GM18511 (cell line): ENCODE measurements around the gene PSD2.

Source experiments
- ATAC-seq: cut with Tn5 transposase; IDR thresholded peaks from one replicate; pipeline ENCODE4 v1.9.1; 2021; ENCODE audit warnings: mild to moderate bottlenecking, moderate library complexity; ENCODE audit not compliant: unreplicated experiment

Gene PSD2

GRCh38 chr5:139872851-139873794 lies 77.5 kb downstream of the PSD2 start:
- no peak for ATAC-seq

DNA sequence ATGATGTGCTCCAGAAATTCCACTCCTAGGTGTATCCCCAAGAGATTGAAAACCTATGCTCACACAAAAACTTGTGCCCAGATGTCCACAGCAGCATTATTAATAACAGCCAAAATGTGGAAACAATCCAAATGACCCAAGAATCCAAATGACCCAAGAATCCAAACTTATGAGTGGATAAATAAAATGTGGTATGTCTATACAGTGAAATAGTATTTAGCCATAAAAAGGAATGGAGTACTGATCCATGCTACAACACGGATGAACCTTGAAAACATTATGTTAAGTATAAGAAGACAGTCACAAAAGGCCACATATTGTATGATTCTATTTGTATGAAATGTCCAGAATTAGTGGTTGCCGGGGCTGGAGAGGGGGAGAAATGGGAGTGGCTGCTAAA lies 80.3 kb downstream of the PSD2 start:
- ATAC-seq, result no peak

GRCh38 chr5:139877129-139877597 lies 81.6 kb downstream of the PSD2 start:
- ATAC-seq, result no peak

DNA sequence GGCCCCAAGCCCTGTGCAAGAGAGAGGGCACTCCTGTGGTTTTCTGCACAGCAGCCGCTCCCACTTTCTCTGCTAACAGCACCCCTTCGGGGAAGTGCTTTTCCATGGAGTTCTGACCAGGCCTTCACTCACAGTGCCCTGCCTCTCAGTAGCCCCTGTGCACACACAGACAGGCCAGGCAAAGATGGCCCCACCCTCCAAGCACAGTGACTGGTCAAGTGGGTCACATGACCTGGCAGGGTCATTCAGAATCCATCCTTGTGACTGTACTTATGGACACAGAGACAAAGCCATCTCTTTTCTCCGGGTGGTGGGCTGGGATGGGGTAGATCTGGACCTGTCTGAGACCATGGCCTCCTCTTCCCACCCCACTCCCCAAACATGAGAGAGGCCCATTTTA lies 82.5 kb downstream of the PSD2 start:
- no peak for ATAC-seq

DNA sequence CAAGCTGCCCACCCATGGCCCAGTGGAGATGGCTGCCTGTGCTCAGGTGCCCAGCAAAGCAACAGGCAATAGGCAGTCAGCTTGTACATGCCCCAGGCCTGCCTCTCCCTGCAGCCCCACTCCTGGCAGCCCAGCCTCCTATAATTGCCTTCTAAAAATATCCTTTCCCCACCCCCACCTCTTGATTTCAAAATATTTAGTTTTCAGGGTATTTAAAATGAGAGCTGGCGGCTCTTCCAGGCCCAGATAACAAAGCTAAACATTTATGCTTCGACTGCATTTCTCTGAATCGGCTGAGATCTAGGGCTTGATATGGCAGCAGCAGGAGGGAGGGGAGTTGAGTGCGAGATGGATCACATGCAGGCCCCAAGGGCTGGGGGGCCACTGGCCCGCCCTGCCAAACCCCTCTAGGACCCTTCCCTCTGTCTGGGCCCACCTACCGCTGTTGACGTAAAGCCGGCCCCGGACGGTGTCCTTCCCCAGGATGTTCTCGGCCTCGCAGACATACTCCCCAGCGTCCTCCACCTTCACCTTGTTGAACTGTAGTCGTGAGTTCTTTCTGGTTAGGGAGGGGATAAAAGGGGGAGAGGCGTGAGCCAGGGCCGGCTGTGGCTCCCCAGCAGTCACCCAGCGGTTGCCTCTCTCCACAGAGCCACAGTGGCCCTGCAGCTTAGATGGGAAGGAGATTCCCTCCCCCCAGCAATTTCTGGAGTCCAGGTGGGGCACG lies 85.0 kb downstream of the PSD2 start:
- no peak for ATAC-seq

DNA sequence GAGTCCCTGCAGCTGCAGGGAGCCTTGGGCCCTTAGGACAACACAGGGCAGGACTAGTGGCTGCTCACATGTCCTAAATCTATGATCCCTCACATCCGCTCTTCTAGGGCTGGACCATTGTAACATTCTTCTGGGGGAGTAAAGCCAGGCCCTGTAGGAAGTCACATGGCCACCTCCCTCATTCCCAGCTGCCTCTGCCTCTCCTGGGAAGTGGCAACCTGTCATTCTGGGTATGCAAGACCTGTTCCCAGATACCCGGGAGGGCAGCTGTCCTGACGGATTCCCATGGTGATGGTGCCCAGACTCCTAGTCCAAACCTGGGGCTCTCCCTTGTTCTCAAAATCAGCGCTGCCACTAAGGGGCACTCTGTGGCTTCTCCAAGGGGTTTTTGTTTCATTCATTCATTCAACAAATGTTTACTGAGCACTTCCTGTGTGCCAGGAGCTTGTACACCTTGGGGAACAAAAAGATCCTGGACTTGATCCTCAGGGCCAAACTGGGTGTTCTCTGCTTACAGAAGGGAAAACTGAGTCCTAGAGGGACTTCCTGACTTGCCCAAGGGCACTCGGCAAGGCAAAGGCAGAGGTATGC lies 85.6 kb downstream of the PSD2 start:
- no peak for ATAC-seq

- no peak for ATAC-seq
Observed at GRCh38 chr5:139882316-139882715, 86.7 kb downstream of the PSD2 start.

DNA sequence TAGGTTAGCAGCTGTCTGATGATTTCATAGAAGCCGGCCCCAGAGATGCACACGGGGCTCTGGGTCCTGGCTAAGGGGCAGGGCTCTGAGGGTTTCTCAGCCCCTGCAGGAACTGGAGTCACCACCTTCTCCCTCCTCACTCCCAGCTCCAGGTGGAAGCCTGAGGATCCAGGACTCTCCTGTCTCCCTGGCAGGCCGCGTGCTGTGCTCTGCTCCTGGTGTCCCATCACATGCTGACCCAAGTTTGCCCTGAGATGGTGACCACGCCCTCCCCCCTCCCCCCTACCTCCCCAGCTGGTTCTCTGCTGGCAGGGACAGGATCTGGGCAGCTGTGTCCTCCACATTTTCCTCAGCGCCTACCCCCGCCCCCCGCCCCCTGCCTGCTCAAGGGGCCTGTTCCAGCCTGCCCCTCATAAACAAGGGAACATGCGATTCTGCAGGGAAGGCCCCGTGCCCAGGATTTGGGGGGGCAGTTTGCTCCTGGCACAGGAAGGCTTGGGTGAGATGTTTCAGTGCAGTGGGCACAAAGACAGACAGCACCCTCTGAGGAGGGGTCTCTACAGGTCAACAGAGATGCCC lies 87.4 kb downstream of the PSD2 start:
- no peak for ATAC-seq

DNA sequence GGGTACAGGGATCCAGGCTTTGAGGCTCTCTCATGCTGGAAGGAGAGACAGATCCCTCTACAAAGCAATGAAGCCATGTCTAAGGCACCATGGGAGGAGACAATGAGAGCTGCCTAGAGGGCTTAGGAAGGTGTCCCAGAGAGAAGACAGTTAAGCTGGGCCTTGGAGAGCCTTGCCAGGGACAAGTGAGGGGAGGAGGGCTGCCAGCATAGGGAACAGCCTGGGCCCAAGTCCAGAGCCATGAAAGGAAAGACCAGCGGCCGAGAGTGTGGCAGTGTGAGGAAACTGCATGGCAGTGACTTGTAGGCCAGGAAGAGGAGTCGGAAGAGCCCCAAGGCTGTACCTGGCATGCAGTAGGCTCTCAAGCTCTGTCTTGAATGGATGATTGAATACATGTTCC lies 88.5 kb downstream of the PSD2 start:
- no peak for ATAC-seq

DNA sequence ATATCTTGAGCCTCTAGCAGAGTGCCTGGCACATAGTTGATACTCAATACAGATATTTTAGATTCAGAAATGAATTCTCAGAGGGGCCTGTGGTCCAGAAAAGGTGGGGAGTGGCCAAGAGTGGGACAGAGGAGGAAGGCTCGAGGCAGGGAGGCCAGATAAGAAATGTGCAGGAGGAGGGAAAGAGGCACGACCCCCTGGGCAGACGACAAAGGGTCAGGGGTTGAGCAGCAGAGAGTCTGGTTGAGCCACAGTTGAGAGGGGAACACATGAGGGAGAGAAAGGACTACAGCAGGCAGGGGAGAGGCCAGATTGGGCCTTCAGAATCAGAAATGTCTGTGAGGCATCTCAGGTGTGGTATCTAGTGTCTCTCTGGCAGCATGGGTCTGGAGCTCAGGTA lies 89.1 kb downstream of the PSD2 start:
- ATAC-seq, result no peak

DNA sequence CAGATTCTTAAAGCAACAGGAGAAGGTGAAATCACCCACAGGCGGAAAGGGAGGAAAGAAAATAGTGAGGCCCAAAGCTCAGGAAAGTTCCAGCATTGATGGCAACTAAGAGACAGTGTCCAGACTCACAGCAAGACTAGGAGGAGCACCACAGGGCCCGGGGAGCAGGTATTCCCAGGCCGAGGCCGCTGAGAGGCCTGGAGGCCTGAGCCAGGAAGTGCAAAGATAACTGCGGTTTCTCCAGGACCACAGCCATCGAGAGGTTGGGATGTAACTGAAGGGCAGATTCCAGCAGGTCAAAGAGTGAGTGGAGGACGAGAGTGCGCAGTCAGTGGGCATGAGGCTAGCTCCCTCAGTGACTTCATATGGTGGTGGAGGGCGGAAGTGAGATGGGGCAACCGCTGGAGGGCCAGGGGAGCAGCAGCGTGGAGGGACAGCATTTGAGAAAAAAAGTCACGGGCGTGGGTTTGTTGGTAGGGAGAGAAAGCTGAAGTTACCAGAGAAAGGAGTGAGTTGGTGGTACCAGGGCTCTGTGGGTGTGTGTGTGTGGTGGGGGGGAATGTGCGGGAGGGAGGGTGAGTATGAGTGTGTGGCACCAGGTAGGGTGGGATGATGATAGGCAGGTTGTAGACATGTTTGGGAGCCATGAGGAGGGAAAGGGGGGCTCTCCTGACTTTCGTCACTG lies 89.7 kb downstream of the PSD2 start:
- no peak for ATAC-seq

DNA sequence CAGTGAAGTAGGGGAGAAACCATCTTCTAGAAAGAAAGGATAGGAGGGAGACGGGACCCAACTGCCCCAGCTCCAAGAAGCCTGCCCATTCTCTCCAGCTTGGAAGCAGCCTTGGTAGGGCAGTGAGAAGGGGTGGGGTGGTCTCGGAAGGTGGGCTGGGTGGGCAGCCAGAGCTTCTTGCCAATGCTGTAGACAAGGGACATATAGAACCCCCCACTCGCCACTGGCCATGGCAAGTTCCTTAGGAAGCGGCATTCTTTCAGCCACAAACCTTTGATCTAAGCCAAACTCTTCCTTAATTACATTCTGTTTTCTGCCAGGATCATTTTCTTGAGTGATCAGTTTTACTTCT lies 90.2 kb downstream of the PSD2 start:
- no peak for ATAC-seq

- ATAC-seq, result no peak
Observed at GRCh38 chr5:139886213-139886612, 90.6 kb downstream of the PSD2 start.

DNA sequence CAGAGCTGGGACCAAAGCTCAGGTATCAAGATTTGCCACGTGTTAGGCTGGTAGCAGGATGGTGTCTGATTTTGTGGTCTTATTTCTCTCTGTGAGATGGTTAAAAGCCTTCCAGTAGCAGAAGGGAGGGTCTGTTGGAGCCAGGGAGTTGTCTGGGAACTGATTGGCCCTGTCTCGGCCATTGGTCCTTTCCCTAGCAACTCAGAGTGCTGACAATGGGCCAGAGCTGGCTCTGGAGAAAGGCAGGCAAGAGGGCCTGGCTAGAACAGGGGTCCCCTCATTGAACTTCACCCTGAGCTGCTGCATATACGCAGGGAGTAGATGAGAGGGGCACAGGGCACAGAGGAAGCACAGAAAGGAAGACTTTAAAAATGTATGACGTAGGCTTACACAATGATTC lies 92.8 kb downstream of the PSD2 start:
- no peak for ATAC-seq

GRCh38 chr5:139889410-139889809 lies 93.8 kb downstream of the PSD2 start:
- ATAC-seq, result no peak

DNA sequence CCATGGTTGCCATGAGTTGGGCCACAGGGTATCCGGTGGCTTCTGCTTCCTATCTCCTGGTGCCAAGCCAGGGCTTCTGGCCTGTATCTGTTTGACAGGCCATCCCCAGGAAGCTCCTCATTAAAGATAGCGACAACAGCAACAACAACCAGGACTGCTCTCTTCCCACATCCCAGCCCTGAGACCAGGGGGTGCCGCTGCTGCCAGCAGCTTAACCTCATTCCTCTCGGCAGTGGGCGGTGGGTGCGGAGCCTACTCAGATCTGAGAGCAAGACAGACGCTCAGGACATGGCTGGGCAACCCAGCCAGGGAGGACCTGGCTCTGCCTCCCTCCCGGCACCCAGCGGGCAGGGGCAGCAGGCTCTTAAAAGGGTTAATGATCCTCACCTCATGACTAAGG lies 98.3 kb downstream of the PSD2 start:
- no peak for ATAC-seq
